Neuronal stem cell (in vitro differentiated cells): ENCODE measurements around the gene USP20.

Experiments
- DNase-seq: peaks from one replicate; pipeline ENCODE4 v3.0.0-alpha.2; 2013; ENCODE audit warnings: low spot score
- H2AFZ ChIP-seq: one replicate; pipeline ENCODE4 v1.6.1; 2013; ENCODE audit warnings: mild to moderate bottlenecking, low read length, inconsistent platforms
- H2AK5ac ChIP-seq: 2 replicates; pipeline ENCODE4 v1.6.1; 2013; ENCODE audit warnings: low read depth, mild to moderate bottlenecking, inconsistent platforms, low read length, moderate library complexity, mixed read lengths
- H2BK120ac ChIP-seq: 2 replicates; pipeline ENCODE4 v1.6.1; 2013; ENCODE audit warnings: low read depth, mild to moderate bottlenecking, inconsistent platforms, low read length, moderate library complexity, mixed read lengths
- H2BK12ac ChIP-seq: one replicate; pipeline ENCODE4 v1.6.1; 2013; ENCODE audit warnings: low read length, inconsistent platforms
- H2BK15ac ChIP-seq: 2 replicates; pipeline ENCODE4 v1.6.1; 2013; ENCODE audit warnings: mild to moderate bottlenecking, low read length, inconsistent platforms, mixed read lengths
- H2BK5ac ChIP-seq: one replicate; pipeline ENCODE4 v1.6.1; 2013; ENCODE audit warnings: inconsistent platforms, mild to moderate bottlenecking, low read length, moderate library complexity
- H3K14ac ChIP-seq: one replicate; pipeline ENCODE4 v1.6.1; 2013; ENCODE audit warnings: low read length, inconsistent platforms
- H3K18ac ChIP-seq: 2 replicates; pipeline ENCODE4 v1.6.1; 2013; ENCODE audit warnings: low read length, inconsistent platforms
- H3K23ac ChIP-seq: 2 replicates; pipeline ENCODE4 v1.6.1; 2013; ENCODE audit warnings: low read depth, mild to moderate bottlenecking, mixed read lengths, low read length, inconsistent platforms; ENCODE audit not compliant: poor library complexity
- H3K27ac ChIP-seq: replicated peaks from 3 replicates; pipeline ENCODE4 v1.5.1; 2013; ENCODE audit warnings: low read length, inconsistent platforms
- H3K27me3 ChIP-seq, 3 experiments: 2 replicates each; pipeline ENCODE4 v1.6.1; 2013; ENCODE audit warnings: low read length in 3 of 3, mild to moderate bottlenecking in 2 of 3, inconsistent platforms in 1 of 3, low read depth in 1 of 3, mixed read lengths in 1 of 3, moderate library complexity in 1 of 3; ENCODE audit not compliant: control insufficient read depth in 3 of 3, insufficient read depth in 3 of 3
- H3K36me3 ChIP-seq, 2 donors: replicated peaks in 1 of 2; 2 replicates each; pipeline ENCODE4 v1.6.1; 2013; ENCODE audit warnings: low read length in 2 of 2; ENCODE audit not compliant: control insufficient read depth in 2 of 2, insufficient read depth in 2 of 2
- H3K4ac ChIP-seq: 2 replicates; pipeline ENCODE4 v1.6.1; 2013; ENCODE audit warnings: inconsistent platforms, mild to moderate bottlenecking, low read length, moderate library complexity
- H3K4me1 ChIP-seq, 2 donors: 1 replicate in 1 of 2; 2 replicates in 1 of 2; pipeline ENCODE4 v1.6.1; 2013; ENCODE audit warnings: low read length in 2 of 2, low read depth in 1 of 2; ENCODE audit not compliant: control insufficient read depth in 2 of 2, insufficient read depth in 1 of 2
- H3K4me2 ChIP-seq: one replicate; pipeline ENCODE4 v1.6.1; 2013; ENCODE audit warnings: mild to moderate bottlenecking, low read length, inconsistent platforms; ENCODE audit not compliant: insufficient read depth, poor library complexity, severe bottlenecking
- H3K4me3 ChIP-seq, 2 donors: 2 replicates each; pipeline ENCODE4 v1.5.1; 2013; ENCODE audit warnings: low read length in 2 of 2, mild to moderate bottlenecking in 2 of 2, inconsistent platforms in 1 of 2, moderate library complexity in 1 of 2
- H3K79me1 ChIP-seq: one replicate; pipeline ENCODE4 v1.6.1; 2013; ENCODE audit warnings: low read depth, mild to moderate bottlenecking, inconsistent platforms, low read length, moderate library complexity
- H3K9ac ChIP-seq: one replicate; pipeline ENCODE4 v1.6.1; 2013; ENCODE audit warnings: mild to moderate bottlenecking, low read depth, low read length, inconsistent platforms; ENCODE audit not compliant: poor library complexity
- H3K9me3 ChIP-seq, 2 donors: replicated peaks in 1 of 2; 2 replicates each; pipeline versions ENCODE3 to v1.6.1; 2013; ENCODE audit warnings: low read length in 2 of 2, mild to moderate bottlenecking in 2 of 2, inconsistent platforms in 1 of 2, low read depth in 1 of 2, mixed read lengths in 1 of 2, moderate library complexity in 1 of 2; ENCODE audit not compliant: control insufficient read depth in 2 of 2, insufficient read depth in 1 of 2
- H4K8ac ChIP-seq: one replicate; pipeline ENCODE4 v1.6.1; 2013; ENCODE audit warnings: low read depth, mild to moderate bottlenecking, inconsistent platforms, low read length, moderate library complexity
- H4K91ac ChIP-seq: one replicate; pipeline ENCODE4 v1.6.1; 2013; ENCODE audit warnings: low read length, low read depth, mild to moderate bottlenecking, inconsistent platforms; ENCODE audit not compliant: poor library complexity
- whole genome bisulfite sequencing, 2 donors: extraction: QIAGEN DNeasy Blood & Tissue Kit; methylation state at CpG; one replicate each; pipeline ENCODE4 v1.1.7; 2013; ENCODE audit warnings: missing lambda C conversion rate in 2 of 2, mixed read lengths in 1 of 2; ENCODE audit not compliant: insufficient read length in 2 of 2, insufficient replicate concordance in 1 of 2; ENCODE audit errors: extremely low coverage in 2 of 2; 5-methylcytosine and 5-hydroxymethylcytosine counted together

USP20 gene

GRCh38 chr9:129839324-129840023 lies 4.2 kb downstream of the USP20 start:
- no peaks in the 10 kb centered on the region for H3K27me3 ChIP-seq
- H2BK120ac ChIP-seq, result no peak overlapping the region
- peaks cover 4 to 12% of the 10 kb centered on the region in 2 donors for H3K4me1 ChIP-seq
- no peak overlapping the region for H3K27ac ChIP-seq
- no peak overlapping the region for H3K9ac ChIP-seq
- no peak overlapping the region for H4K8ac ChIP-seq
- H3K4me3 ChIP-seq, result peak overlapping the region in 1 of 2 donors; percentile 61
- WGBS, 2 donors, result no CpG with 5 or more reads among the region's 10 CpGs
- H3K36me3 ChIP-seq, result peaks cover 2 to 8% of the 10 kb centered on the region in 2 donors
- H3K4me2 ChIP-seq, result no peak overlapping the region
- DNase-seq, result no peak
- no peak overlapping the region for H3K18ac ChIP-seq
- H3K23ac ChIP-seq, result peak overlapping the region; percentile 52
- no peak overlapping the region for H2BK12ac ChIP-seq
- H4K91ac ChIP-seq, result no peak overlapping the region
- no peak overlapping the region for H3K4ac ChIP-seq
- H3K14ac ChIP-seq, result no peak overlapping the region
- H2AK5ac ChIP-seq, result no peak overlapping the region
- no peak overlapping the region for H2BK5ac ChIP-seq
- H3K79me1 ChIP-seq, result peaks cover 6% of the 10 kb centered on the region
- H2AFZ ChIP-seq, result no peak overlapping the region
- H2BK15ac ChIP-seq, result no peak overlapping the region
- no peaks in the 10 kb centered on the region for H3K9me3 ChIP-seq

DNA sequence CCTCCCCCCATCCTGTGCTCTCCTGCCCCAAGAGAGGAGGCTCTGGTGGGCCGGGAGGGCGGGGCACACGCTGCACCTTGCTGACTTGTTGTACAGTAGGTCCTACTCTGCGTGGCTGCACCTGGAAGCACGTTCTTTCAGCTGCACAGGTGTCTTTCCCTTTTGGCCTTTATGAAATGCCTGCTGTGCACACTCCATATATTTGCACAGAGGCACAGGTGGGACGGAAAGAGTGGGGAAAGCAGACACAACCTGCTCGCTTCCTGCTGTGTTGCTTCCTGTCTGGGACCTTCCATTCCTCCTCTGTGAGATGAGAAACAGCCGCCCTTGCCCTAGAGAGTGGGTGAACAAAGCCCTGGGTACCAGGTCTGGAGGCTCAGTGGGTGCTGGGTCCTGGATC lies 4.8 kb downstream of the USP20 start:
- H3K23ac ChIP-seq, result peak overlapping the region; percentile 52
- no peak overlapping the region for H3K9ac ChIP-seq
- no peaks in the 10 kb centered on the region for H3K9me3 ChIP-seq
- H2BK12ac ChIP-seq, result no peak overlapping the region
- H3K36me3 ChIP-seq, result peaks cover 2 to 8% of the 10 kb centered on the region in 2 donors
- H3K4me1 ChIP-seq, result peaks cover 4 to 12% of the 10 kb centered on the region in 2 donors
- peaks cover 2% of the 10 kb centered on the region for H3K79me1 ChIP-seq
- no peak overlapping the region for H3K14ac ChIP-seq
- no peak overlapping the region for H3K4me3 ChIP-seq
- no peak overlapping the region for H3K18ac ChIP-seq
- H4K8ac ChIP-seq, result no peak overlapping the region
- H2BK120ac ChIP-seq, result no peak overlapping the region
- H4K91ac ChIP-seq, result no peak overlapping the region
- no peak overlapping the region for H3K4ac ChIP-seq
- no peak overlapping the region for H2BK5ac ChIP-seq
- no peak overlapping the region for H2BK15ac ChIP-seq
- WGBS, 2 donors, result no CpG with 5 or more reads among the region's 8 CpGs
- no peaks in the 10 kb centered on the region for H3K27me3 ChIP-seq
- no peak overlapping the region for H2AFZ ChIP-seq
- no peak for DNase-seq
- no peak overlapping the region for H3K4me2 ChIP-seq
- H2AK5ac ChIP-seq, result no peak overlapping the region
- no peak overlapping the region for H3K27ac ChIP-seq

GRCh38 chr9:129841071-129841470 lies 5.8 kb downstream of the USP20 start:
- Histone ChIP-seq H2BK5ac (no peak overlapping the region), H2BK12ac (no peak overlapping the region), H3K9me3 (no peaks in the 10 kb centered on the region), H3K23ac (no peak overlapping the region), H2AFZ (no peak overlapping the region), H4K8ac (peak overlapping the region; percentile 70), H3K4me2 (no peak overlapping the region), H4K91ac (no peak overlapping the region), H3K9ac (no peak overlapping the region), H3K18ac (no peak overlapping the region), H3K4me1 (peaks cover 4 to 11% of the 10 kb centered on the region in 2 donors), H2BK120ac (no peak overlapping the region), H3K4ac (no peak overlapping the region), H3K27me3 (no peaks in the 10 kb centered on the region), H3K14ac (no peak overlapping the region), H3K36me3 (peaks cover 2 to 8% of the 10 kb centered on the region in 2 donors), H3K4me3 (no peak overlapping the region), H3K79me1 (peaks cover 2% of the 10 kb centered on the region), H2AK5ac (no peak overlapping the region), H3K27ac (no peak overlapping the region), H2BK15ac (no peak overlapping the region)
- no CpG with 5 or more reads among the region's 4 CpGs for WGBS, 2 donors
- DNase-seq, result no peak

DNA sequence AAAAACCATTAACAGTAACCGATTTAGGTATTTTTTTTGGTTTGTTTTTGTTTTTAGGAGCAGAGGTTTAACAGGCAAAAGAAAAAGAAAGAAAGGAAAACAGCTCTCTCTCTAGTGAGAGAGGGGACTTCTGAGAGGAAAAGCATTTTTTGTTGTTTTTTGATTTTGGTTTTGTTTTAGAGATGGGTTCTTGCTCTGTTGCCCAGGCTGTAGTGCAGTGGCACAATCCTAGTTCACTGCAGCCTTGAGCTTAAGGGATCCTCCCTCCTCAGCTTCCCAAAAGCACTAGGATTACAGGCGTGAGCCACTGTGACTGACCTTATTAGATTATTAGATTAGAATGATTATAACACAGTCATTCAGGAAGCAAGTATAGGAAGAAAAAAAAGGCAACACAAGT lies 10.1 kb downstream of the USP20 start:
- H4K8ac ChIP-seq, result no peak overlapping the region
- H2BK5ac ChIP-seq, result no peak overlapping the region
- H2BK120ac ChIP-seq, result no peak overlapping the region
- H3K4me1 ChIP-seq, result peaks cover 0 to 9% of the 10 kb centered on the region in 2 donors
- no peak overlapping the region for H2BK15ac ChIP-seq
- no peak overlapping the region for H3K4me3 ChIP-seq
- H4K91ac ChIP-seq, result no peak overlapping the region
- no peak overlapping the region for H2BK12ac ChIP-seq
- no peak overlapping the region for H3K4me2 ChIP-seq
- H3K27me3 ChIP-seq, result no peaks in the 10 kb centered on the region
- no peak overlapping the region for H3K18ac ChIP-seq
- no peak overlapping the region for H3K23ac ChIP-seq
- H3K9ac ChIP-seq, result no peak overlapping the region
- no CpG with 5 or more reads among the region's 2 CpGs for WGBS, 2 donors
- no peaks in the 10 kb centered on the region for H3K79me1 ChIP-seq
- H3K27ac ChIP-seq, result no peak overlapping the region
- no peak overlapping the region for H2AK5ac ChIP-seq
- peaks cover 0 to 5% of the 10 kb centered on the region in 2 donors for H3K36me3 ChIP-seq
- no peak overlapping the region for H3K14ac ChIP-seq
- no peaks in the 10 kb centered on the region for H3K9me3 ChIP-seq
- DNase-seq, result no peak
- no peak overlapping the region for H2AFZ ChIP-seq
- no peak overlapping the region for H3K4ac ChIP-seq
